Neural cell (in vitro differentiated cells): Measurements from ENCODE around the gene NKG7.

ENCODE experiments used
- EP300 ChIP-seq: fragments of 450-650 bp; conservative IDR thresholded peaks from 2 replicates; pipeline ENCODE4 v1.6.1; 2014; ENCODE audit warnings: antibody characterized with exemption, mild to moderate bottlenecking, moderate library complexity; ENCODE audit not compliant: poor library complexity, severe bottlenecking
- EZH2 ChIP-seq: fragments of 200-600, 300-800 bp; shearing (Covaris generic), sonication (generic); IDR thresholded peaks from 2 replicates; pipeline ENCODE4 v1.6.1; 2014; ENCODE audit warnings: antibody characterized with exemption, low read length, borderline replicate concordance, mild to moderate bottlenecking; ENCODE audit not compliant: insufficient read depth, poor library complexity, severe bottlenecking
- MXI1 ChIP-seq: fragments of 450-650 bp; conservative IDR thresholded peaks from 2 replicates; pipeline ENCODE4 v1.6.1; 2014; ENCODE audit warnings: antibody characterized with exemption, mild to moderate bottlenecking; ENCODE audit not compliant: poor library complexity, severe bottlenecking
- POLR2AphosphoS5 ChIP-seq: IDR thresholded peaks from 2 replicates; pipeline ENCODE4 v1.6.1; 2012
- RAD21 ChIP-seq: fragments of 450-650 bp; conservative IDR thresholded peaks from 2 replicates; pipeline ENCODE4 v1.6.1; 2014; ENCODE audit warnings: antibody characterized with exemption, mild to moderate bottlenecking, moderate library complexity
- SMC3 ChIP-seq: fragments of 450-650 bp; conservative IDR thresholded peaks from 2 replicates; pipeline ENCODE4 v1.6.1; 2014; ENCODE audit warnings: antibody characterized with exemption, mild to moderate bottlenecking, moderate library complexity; ENCODE audit not compliant: poor library complexity
- TAF1 ChIP-seq: IDR thresholded peaks from 2 replicates; pipeline ENCODE4 v1.6.1; 2012; ENCODE audit warnings: low read depth
- TF ChIP-seq, protein P1 (sequence below): fragments of 450-650 bp; IDR thresholded peaks from 2 replicates; pipeline ENCODE4 v1.5.1; 2014; ENCODE audit warnings: antibody characterized with exemption, mild to moderate bottlenecking, moderate library complexity; ENCODE audit not compliant: poor library complexity, severe bottlenecking
- TF ChIP-seq, protein P2 (sequence below): IDR thresholded peaks from 2 replicates; pipeline ENCODE4 v1.6.1; 2012; ENCODE audit warnings: borderline replicate concordance

DNA sequence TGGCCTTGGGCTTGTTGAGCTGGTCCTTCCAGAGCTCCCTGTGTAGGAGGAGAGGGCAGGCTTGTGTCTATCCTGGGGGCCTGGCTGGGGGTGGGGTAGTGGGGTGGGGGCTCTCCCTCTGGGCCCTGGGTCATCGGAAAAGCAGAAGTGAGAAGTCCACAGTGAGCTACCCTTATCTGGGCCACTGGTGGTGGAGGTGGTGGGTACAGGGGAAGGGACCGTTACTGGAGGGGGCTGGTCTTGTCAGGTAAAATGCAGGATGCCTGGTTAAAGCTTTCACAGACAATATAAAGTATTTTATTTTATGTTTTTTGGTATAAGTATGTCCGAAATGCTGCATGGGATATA is 45.3 kb upstream of the NKG7 start:
- TF ChIP-seq, protein P1, sequence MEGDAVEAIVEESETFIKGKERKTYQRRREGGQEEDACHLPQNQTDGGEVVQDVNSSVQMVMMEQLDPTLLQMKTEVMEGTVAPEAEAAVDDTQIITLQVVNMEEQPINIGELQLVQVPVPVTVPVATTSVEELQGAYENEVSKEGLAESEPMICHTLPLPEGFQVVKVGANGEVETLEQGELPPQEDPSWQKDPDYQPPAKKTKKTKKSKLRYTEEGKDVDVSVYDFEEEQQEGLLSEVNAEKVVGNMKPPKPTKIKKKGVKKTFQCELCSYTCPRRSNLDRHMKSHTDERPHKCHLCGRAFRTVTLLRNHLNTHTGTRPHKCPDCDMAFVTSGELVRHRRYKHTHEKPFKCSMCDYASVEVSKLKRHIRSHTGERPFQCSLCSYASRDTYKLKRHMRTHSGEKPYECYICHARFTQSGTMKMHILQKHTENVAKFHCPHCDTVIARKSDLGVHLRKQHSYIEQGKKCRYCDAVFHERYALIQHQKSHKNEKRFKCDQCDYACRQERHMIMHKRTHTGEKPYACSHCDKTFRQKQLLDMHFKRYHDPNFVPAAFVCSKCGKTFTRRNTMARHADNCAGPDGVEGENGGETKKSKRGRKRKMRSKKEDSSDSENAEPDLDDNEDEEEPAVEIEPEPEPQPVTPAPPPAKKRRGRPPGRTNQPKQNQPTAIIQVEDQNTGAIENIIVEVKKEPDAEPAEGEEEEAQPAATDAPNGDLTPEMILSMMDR = no peak
- TF ChIP-seq TAF1 = no peak
- TF ChIP-seq EP300 = no peak
- no peak for TF ChIP-seq POLR2AphosphoS5
- TF ChIP-seq, protein P2, sequence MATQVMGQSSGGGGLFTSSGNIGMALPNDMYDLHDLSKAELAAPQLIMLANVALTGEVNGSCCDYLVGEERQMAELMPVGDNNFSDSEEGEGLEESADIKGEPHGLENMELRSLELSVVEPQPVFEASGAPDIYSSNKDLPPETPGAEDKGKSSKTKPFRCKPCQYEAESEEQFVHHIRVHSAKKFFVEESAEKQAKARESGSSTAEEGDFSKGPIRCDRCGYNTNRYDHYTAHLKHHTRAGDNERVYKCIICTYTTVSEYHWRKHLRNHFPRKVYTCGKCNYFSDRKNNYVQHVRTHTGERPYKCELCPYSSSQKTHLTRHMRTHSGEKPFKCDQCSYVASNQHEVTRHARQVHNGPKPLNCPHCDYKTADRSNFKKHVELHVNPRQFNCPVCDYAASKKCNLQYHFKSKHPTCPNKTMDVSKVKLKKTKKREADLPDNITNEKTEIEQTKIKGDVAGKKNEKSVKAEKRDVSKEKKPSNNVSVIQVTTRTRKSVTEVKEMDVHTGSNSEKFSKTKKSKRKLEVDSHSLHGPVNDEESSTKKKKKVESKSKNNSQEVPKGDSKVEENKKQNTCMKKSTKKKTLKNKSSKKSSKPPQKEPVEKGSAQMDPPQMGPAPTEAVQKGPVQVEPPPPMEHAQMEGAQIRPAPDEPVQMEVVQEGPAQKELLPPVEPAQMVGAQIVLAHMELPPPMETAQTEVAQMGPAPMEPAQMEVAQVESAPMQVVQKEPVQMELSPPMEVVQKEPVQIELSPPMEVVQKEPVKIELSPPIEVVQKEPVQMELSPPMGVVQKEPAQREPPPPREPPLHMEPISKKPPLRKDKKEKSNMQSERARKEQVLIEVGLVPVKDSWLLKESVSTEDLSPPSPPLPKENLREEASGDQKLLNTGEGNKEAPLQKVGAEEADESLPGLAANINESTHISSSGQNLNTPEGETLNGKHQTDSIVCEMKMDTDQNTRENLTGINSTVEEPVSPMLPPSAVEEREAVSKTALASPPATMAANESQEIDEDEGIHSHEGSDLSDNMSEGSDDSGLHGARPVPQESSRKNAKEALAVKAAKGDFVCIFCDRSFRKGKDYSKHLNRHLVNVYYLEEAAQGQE = no peak
- no peak for TF ChIP-seq EZH2
- TF ChIP-seq RAD21 = no peak
- no peak for TF ChIP-seq SMC3
- TF ChIP-seq MXI1 = no peak
